ENCODE measurements around the gene PAQR9.
A peak's percentile ranks its signal among the peaks of the same experiment; 100 is the strongest.

Gene PAQR9

GRCh38 chr3:142962175-142962519, 1.3 kb downstream of the PAQR9 start:
- no peak for ATAC-seq (ENCODE audit: low read depth)
- Histone ChIP-seq H3K9me3 (ENCODE audit: severe bottlenecking) (no peaks in the 10 kb centered on the region), H3K4me3 (ENCODE audit: severe bottlenecking) (no peak overlapping the region), H3K4me1 (ENCODE audit: insufficient read depth, poor library complexity, severe bottlenecking) (peaks cover 10% of the 10 kb centered on the region), H3K36me3 (ENCODE audit: low read depth) (no peaks in the 10 kb centered on the region), H3K27me3 (ENCODE audit: insufficient read depth, poor library complexity, severe bottlenecking) (peaks cover 11% of the 10 kb centered on the region), H3K27ac (ENCODE audit: poor library complexity, severe bottlenecking) (no peak overlapping the region)
- TF ChIP-seq CTCF (IDR thresholded peaks at IDR 0.05; ENCODE audit: poor library complexity, severe bottlenecking), result no peak
- DNase-seq (ENCODE audit: low spot score), result no peak

GRCh38 chr3:142961539-142961938, 1.9 kb downstream of the PAQR9 start:
- DNase-seq (ENCODE audit: low spot score), result no peak
- H3K4me3 ChIP-seq (ENCODE audit: severe bottlenecking), result no peak overlapping the region
- H3K27ac ChIP-seq (ENCODE audit: poor library complexity, severe bottlenecking), result no peak overlapping the region
- no peaks in the 10 kb centered on the region for H3K36me3 ChIP-seq (ENCODE audit: low read depth)
- H3K9me3 ChIP-seq (ENCODE audit: severe bottlenecking), result no peaks in the 10 kb centered on the region
- no peak for TF ChIP-seq CTCF (IDR thresholded peaks at IDR 0.05; ENCODE audit: poor library complexity, severe bottlenecking)
- H3K27me3 ChIP-seq (ENCODE audit: insufficient read depth, poor library complexity, severe bottlenecking), result peaks cover 11% of the 10 kb centered on the region
- peaks cover 10% of the 10 kb centered on the region for H3K4me1 ChIP-seq (ENCODE audit: insufficient read depth, poor library complexity, severe bottlenecking)
- no peak for ATAC-seq (ENCODE audit: low read depth)

GRCh38 chr3:142960322-142960850, 3.1 kb downstream of the PAQR9 start:
- Histone ChIP-seq H3K27ac (ENCODE audit: poor library complexity, severe bottlenecking) (no peak overlapping the region), H3K9me3 (ENCODE audit: severe bottlenecking) (no peaks in the 10 kb centered on the region)
- no peak for ATAC-seq (ENCODE audit: low read depth)

GRCh38 chr3:142958707-142959106, 4.8 kb downstream of the PAQR9 start:
- Histone ChIP-seq H3K4me1 (ENCODE audit: insufficient read depth, poor library complexity, severe bottlenecking) (peaks cover 10% of the 10 kb centered on the region), H3K27me3 (ENCODE audit: insufficient read depth, poor library complexity, severe bottlenecking) (peaks cover 3% of the 10 kb centered on the region), H3K4me3 (ENCODE audit: severe bottlenecking) (no peak overlapping the region), H3K27ac (ENCODE audit: poor library complexity, severe bottlenecking) (no peak overlapping the region), H3K9me3 (ENCODE audit: severe bottlenecking) (no peaks in the 10 kb centered on the region), H3K36me3 (ENCODE audit: low read depth) (no peaks in the 10 kb centered on the region)
- peak; percentile 44 for TF ChIP-seq CTCF (IDR thresholded peaks at IDR 0.05; ENCODE audit: poor library complexity, severe bottlenecking)
- DNase-seq (ENCODE audit: low spot score) (peak; percentile 90), ATAC-seq (ENCODE audit: low read depth) (peak; percentile 97)

More at GRCh38 chr3:142960322-142960850, 3.1 kb downstream of the PAQR9 start:
- no peak for TF ChIP-seq CTCF (IDR thresholded peaks at IDR 0.05; ENCODE audit: poor library complexity, severe bottlenecking)
- no peak overlapping the region for H3K4me3 ChIP-seq (ENCODE audit: severe bottlenecking)
- no peaks in the 10 kb centered on the region for H3K36me3 ChIP-seq (ENCODE audit: low read depth)
- H3K4me1 ChIP-seq (ENCODE audit: insufficient read depth, poor library complexity, severe bottlenecking), result peaks cover 10% of the 10 kb centered on the region
- H3K27me3 ChIP-seq (ENCODE audit: insufficient read depth, poor library complexity, severe bottlenecking), result peaks cover 11% of the 10 kb centered on the region
- no peak for DNase-seq (ENCODE audit: low spot score)

GRCh38 chr3:142953443-142953842, 10.0 kb downstream of the PAQR9 start:
- no peaks in the 10 kb centered on the region for H3K27me3 ChIP-seq (ENCODE audit: insufficient read depth, poor library complexity, severe bottlenecking)
- H3K9me3 ChIP-seq (ENCODE audit: severe bottlenecking), result no peaks in the 10 kb centered on the region
- H3K27ac ChIP-seq (ENCODE audit: poor library complexity, severe bottlenecking), result no peak overlapping the region
- no peaks in the 10 kb centered on the region for H3K36me3 ChIP-seq (ENCODE audit: low read depth)
- ATAC-seq (ENCODE audit: low read depth), result no peak
- DNase-seq (ENCODE audit: low spot score), result no peak
- H3K4me1 ChIP-seq (ENCODE audit: insufficient read depth, poor library complexity, severe bottlenecking), result peaks cover 3% of the 10 kb centered on the region
- H3K4me3 ChIP-seq (ENCODE audit: severe bottlenecking), result no peak overlapping the region
- TF ChIP-seq CTCF (IDR thresholded peaks at IDR 0.05; ENCODE audit: poor library complexity, severe bottlenecking), result no peak
